Activated CD8-positive, alpha-beta memory T cell treated with anti-CD3 and anti-CD28 coated beads for 1 hour (primary cell): ENCODE results near the gene SSR1.
A peak's percentile ranks its signal among the peaks of the same experiment; 100 is the strongest.

Experiments used
- DNase-seq, 2 donors: peaks; one replicate each; pipeline ENCODE4 v3.0.0-alpha.2; 2020; ENCODE audit warnings: low read depth in 1 of 2; ENCODE audit errors: extremely low read depth in 1 of 2

SSR1 gene

GRCh38 chr6:7241709-7242645 is 71.0 kb downstream of the SSR1 start:
- no peak for DNase-seq

- DNase-seq: no peak
These were observed 71.8 kb downstream of the SSR1 start for GRCh38 chr6:7241160-7241559.

- no peak for DNase-seq
These were observed 72.6 kb downstream of the SSR1 start for GRCh38 chr6:7240351-7240750.

GRCh38 chr6:7239590-7239948 is 73.4 kb downstream of the SSR1 start:
- DNase-seq: no peak

- peak; percentile 48 to 49 for DNase-seq
These were observed 74.0 kb downstream of the SSR1 start for GRCh38 chr6:7238900-7239589.

GRCh38 chr6:7238526-7238899 is 74.5 kb downstream of the SSR1 start:
- no peak for DNase-seq

- no peak for DNase-seq
These were observed 75.3 kb downstream of the SSR1 start for GRCh38 chr6:7237653-7238188.

GRCh38 chr6:7236306-7237209 is 76.4 kb downstream of the SSR1 start:
- DNase-seq: no peak

- no peak for DNase-seq
These were observed 77.2 kb downstream of the SSR1 start for GRCh38 chr6:7235712-7236305.

GRCh38 chr6:7234547-7234946 is 78.5 kb downstream of the SSR1 start:
- DNase-seq: no peak

GRCh38 chr6:7232351-7232750 is 80.6 kb downstream of the SSR1 start:
- no peak for DNase-seq

GRCh38 chr6:7230956-7231713 is 81.9 kb downstream of the SSR1 start:
- DNase-seq: no peak

GRCh38 chr6:7230327-7230691 is 82.7 kb downstream of the SSR1 start:
- DNase-seq: no peak

- no peak for DNase-seq
These were observed 83.3 kb downstream of the SSR1 start for GRCh38 chr6:7229376-7230326.

GRCh38 chr6:7228662-7229375 is 84.2 kb downstream of the SSR1 start:
- no peak for DNase-seq

GRCh38 chr6:7224731-7225130 is 88.3 kb downstream of the SSR1 start:
- no peak for DNase-seq

- DNase-seq: no peak
These were observed 90.8 kb downstream of the SSR1 start for GRCh38 chr6:7222197-7222596.

GRCh38 chr6:7219310-7219709 is 93.7 kb downstream of the SSR1 start:
- DNase-seq: no peak
